Esophagus (tissue), 2 donors: ENCODE measurements around the gene MPPED1. TPM values are rescaled to one million over a fixed set of nuclear protein-coding genes. Genes with fewer than 3 reads are reported as not detected.

Source experiments
- H3K27ac ChIP-seq, 2 donors: one replicate each; pipeline ENCODE4 v1.5.1; 2013; ENCODE audit warnings: low read depth in 2 of 2, mild to moderate bottlenecking in 2 of 2, inconsistent platforms in 1 of 2, low read length in 1 of 2, moderate library complexity in 1 of 2
- H3K27me3 ChIP-seq, 2 donors: one replicate each; pipeline ENCODE4 v1.6.1; 2013; ENCODE audit warnings: low read length in 2 of 2, control low read depth in 1 of 2, mild to moderate bottlenecking in 1 of 2; ENCODE audit not compliant: insufficient read depth in 2 of 2, control insufficient read depth in 1 of 2
- H3K36me3 ChIP-seq, 2 donors: one replicate each; pipeline ENCODE4 v1.6.1; 2013; ENCODE audit warnings: low read length in 1 of 2; ENCODE audit not compliant: control insufficient read depth in 2 of 2, insufficient read depth in 2 of 2
- H3K4me1 ChIP-seq, 2 donors: one replicate each; pipeline ENCODE4 v1.6.1; 2013; ENCODE audit warnings: low read length in 1 of 2; ENCODE audit not compliant: control insufficient read depth in 2 of 2, insufficient read depth in 2 of 2
- H3K4me3 ChIP-seq, 2 donors: one replicate each; pipeline ENCODE4 v1.5.1; 2013; ENCODE audit warnings: low read length in 2 of 2, mild to moderate bottlenecking in 2 of 2, low read depth in 1 of 2, moderate library complexity in 1 of 2
- H3K9me3 ChIP-seq, 2 donors: one replicate each; pipeline ENCODE4 v1.6.1; 2013; ENCODE audit warnings: mild to moderate bottlenecking in 2 of 2, low read depth in 1 of 2, low read length in 1 of 2, moderate library complexity in 1 of 2; ENCODE audit not compliant: control insufficient read depth in 2 of 2, insufficient read depth in 1 of 2
- WGBS, 2 donors: extraction: QIAGEN DNeasy Blood & Tissue Kit; methylation state at CpG; one replicate each; pipeline ENCODE4 v1.1.7; 2013; 5-methylcytosine and 5-hydroxymethylcytosine counted together
- polyA plus RNA-seq, 2 donors: library from polyadenylated mRNA; stranded (reverse); fragments of 200-250 nt; gene quantifications; one replicate each; pipeline ENCODE4 v1.2.3, GENCODE V29; 2013
- donor health status: healthy with polysubstance abuse.
- donor health status: Bipolar disorder and iron deficiency.

The MPPED1 gene
- polyA plus RNA-seq, 2 donors = 0.01 TPM; not detected in 1

DNA sequence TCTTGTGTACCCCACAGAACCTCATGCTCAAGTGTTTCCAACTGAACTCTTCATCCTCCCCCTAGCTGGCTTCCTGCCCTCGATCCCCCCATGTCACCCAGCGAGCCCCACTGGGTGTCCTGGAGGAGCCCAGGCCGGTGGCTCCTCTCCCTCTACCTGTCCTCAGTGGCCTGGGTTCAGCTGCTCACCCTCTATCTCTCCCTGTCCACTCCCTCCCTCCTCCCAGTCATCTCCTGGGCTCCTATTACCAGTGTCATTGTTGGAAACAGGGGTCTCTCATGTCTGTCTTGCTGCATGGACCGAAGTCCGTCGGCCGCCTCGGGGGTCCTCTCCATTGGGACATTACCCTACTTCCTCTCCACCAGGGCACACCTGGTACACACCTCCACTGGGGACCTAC, 12.9 kb upstream of the MPPED1 start:
- Histone ChIP-seq H3K9me3 (no peaks in the 10 kb centered on the region), H3K4me3 (no peak overlapping the region), H3K36me3 (no peaks in the 10 kb centered on the region), H3K27ac (no peak overlapping the region), H3K27me3 (no peaks in the 10 kb centered on the region), H3K4me1 (peaks cover 0 to 3% of the 10 kb centered on the region in 2 donors)
- 88 to 91% methylated on average over 8 of the region's 8 CpGs for WGBS, 2 donors

DNA sequence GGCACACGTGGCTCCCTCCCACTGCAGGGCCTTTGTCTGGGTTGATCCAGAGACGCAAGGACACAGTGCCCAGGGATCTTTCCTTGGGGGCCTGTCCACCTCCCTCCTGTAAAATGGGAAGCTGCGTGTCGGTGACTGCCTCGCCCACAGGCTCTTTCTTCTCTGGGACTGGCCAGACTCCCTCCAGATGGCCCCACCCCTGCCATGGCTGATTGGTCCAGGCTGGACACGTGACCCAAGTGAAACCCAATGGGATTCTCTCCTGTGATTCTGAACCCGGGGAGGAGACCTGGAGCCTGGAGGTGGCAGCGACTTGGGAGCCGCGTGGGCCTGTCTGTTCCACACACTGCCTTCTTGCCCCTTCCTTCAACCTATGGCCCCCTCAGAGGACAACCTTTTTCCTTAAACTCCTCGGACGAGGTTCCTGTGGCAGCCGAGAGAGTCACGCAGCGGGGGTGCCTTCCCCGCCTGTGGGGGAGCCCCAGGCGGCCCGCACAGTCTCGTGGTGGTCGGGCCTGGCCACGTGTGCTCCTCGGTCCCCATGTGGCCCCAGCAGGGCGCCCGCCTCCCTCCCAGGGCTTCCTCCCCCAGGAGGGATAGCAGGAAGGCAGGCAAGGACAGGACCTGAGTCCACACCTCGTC, 12.4 kb upstream of the MPPED1 start:
- H3K27me3 ChIP-seq = no peaks in the 10 kb centered on the region
- no peaks in the 10 kb centered on the region for H3K36me3 ChIP-seq
- no peaks in the 10 kb centered on the region for H3K9me3 ChIP-seq
- no peak overlapping the region for H3K4me3 ChIP-seq
- no peak overlapping the region for H3K27ac ChIP-seq
- 83 to 85% methylated on average over 24 to 25 of the region's 25 CpGs for whole genome bisulfite sequencing, 2 donors
- H3K4me1 ChIP-seq = peaks cover 0 to 4% of the 10 kb centered on the region in 2 donors

DNA sequence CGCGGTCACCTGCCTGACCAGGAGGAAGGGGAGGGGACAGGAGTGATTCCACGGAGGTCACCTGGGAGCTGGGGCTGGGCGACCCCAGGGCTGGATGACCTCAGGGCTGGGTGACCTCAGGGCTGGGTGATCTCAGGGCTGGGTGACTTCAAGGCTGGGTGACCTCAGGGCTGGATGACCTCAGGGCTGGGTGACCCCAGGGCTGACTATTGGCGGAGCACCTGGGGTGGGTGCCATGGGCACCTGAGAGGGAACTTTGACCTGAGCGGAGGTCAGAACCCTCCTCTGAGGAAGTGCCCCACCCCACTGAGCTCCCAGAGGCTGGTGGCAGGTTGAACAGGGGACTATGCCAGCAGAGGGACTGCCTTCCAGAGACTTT, 11.8 kb upstream of the MPPED1 start:
- no peak overlapping the region for H3K27ac ChIP-seq
- no peaks in the 10 kb centered on the region for H3K27me3 ChIP-seq
- 71 to 88% methylated on average over 4 to 6 of the region's 6 CpGs for WGBS, 2 donors
- peaks cover 0 to 7% of the 10 kb centered on the region in 2 donors for H3K4me1 ChIP-seq
- no peaks in the 10 kb centered on the region for H3K36me3 ChIP-seq
- no peak overlapping the region for H3K4me3 ChIP-seq
- no peaks in the 10 kb centered on the region for H3K9me3 ChIP-seq

DNA sequence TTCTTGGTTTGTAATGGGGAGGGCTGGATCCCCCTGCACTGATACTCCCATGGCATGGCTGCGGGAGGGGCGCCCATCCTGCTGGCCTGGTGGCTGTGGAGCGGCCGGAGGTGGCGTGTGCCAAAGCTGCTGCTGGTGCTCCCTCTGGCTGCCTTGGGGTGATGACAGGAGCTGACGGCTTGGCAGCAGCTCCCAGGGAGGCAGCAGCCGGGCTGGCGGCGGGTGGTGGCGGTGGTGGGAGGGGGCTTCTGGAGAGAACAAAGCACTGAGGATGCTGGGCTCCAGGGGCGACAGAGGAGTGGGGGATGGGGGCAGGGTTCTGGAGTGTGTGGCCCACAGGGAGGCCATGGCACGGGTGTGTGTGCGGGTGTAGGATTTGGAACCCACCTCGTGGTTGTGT, 11.4 kb upstream of the MPPED1 start:
- peaks cover 0 to 8% of the 10 kb centered on the region in 2 donors for H3K4me1 ChIP-seq
- no peaks in the 10 kb centered on the region for H3K27me3 ChIP-seq
- H3K27ac ChIP-seq = no peak overlapping the region
- 68 to 70% methylated on average over 14 of the region's 14 CpGs for WGBS, 2 donors
- H3K4me3 ChIP-seq = no peak overlapping the region
- H3K9me3 ChIP-seq = no peaks in the 10 kb centered on the region
- H3K36me3 ChIP-seq = no peaks in the 10 kb centered on the region

DNA sequence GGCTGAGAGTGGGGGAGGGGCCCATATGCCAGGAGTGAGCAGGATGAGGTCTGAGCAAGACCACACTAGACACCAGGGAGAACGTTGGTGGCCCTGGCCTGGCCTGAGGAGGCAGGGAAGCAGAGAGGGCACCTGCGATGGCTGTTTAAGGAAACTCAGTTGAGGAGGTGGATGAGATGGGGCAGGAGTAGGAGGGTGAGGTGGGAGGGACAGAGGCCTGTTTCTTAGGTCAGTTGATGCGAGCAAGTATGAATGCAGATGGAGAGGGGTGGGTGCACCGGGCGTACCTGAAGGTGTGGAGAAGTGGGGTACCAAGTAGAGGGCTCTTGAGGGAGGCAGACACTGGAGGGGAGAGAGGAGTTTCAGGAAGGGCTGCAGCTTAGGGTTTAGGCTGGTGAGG, 10.6 kb upstream of the MPPED1 start:
- H3K4me1 ChIP-seq = peaks cover 0 to 8% of the 10 kb centered on the region in 2 donors
- 83 to 89% methylated on average over 5 of the region's 5 CpGs for WGBS, 2 donors
- H3K4me3 ChIP-seq = no peak overlapping the region
- no peak overlapping the region for H3K27ac ChIP-seq
- no peaks in the 10 kb centered on the region for H3K9me3 ChIP-seq
- no peaks in the 10 kb centered on the region for H3K27me3 ChIP-seq
- H3K36me3 ChIP-seq = no peaks in the 10 kb centered on the region

DNA sequence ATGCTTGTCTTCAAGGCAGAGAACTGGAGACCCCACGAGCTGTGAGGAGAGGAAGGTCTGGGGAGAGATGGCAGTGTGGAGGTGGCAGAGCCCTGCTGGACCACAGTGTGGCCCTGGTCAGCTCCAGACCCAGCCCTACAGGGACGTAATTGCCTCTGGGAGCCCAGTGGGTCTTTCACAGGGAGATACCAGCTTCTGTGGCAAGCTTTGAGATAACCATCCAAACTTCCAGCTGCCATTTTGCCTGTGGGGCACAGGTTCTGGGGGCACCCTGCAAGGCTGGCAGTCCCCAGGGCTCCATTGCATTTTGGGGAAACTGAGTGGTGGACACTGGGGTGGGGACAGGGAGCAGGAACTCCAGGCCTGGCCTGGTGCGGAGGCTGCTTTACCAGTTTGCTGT, 10.2 kb upstream of the MPPED1 start:
- 67 to 82% methylated on average over 3 of the region's 3 CpGs for WGBS, 2 donors
- no peak overlapping the region for H3K27ac ChIP-seq
- no peaks in the 10 kb centered on the region for H3K27me3 ChIP-seq
- H3K4me3 ChIP-seq = no peak overlapping the region
- H3K9me3 ChIP-seq = no peaks in the 10 kb centered on the region
- H3K36me3 ChIP-seq = no peaks in the 10 kb centered on the region
- H3K4me1 ChIP-seq = peaks cover 0 to 8% of the 10 kb centered on the region in 2 donors

DNA sequence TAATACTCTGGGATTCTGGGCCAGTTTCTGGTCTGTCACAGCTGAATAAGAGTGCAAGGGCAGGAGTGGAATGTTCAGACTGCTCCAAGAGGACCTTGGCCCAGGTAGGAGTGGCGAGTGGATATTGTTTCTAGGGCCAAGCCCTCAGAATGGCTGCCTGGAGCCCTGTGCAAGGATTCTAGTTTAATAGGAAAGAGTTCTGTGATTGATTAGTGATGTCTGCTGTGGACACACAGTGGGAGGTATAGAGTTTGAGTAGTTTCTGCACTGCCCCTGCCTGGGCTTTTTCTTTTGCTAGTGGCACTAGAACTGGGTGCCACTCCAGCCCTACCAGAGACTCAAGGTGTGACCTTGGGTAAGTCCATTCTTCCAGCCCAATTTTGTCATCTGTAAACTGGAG, 9.7 kb upstream of the MPPED1 start:
- Histone ChIP-seq H3K4me3 (no peak overlapping the region), H3K27ac (no peak overlapping the region), H3K36me3 (no peaks in the 10 kb centered on the region), H3K27me3 (no peaks in the 10 kb centered on the region), H3K4me1 (peaks cover 0 to 8% of the 10 kb centered on the region in 2 donors), H3K9me3 (no peaks in the 10 kb centered on the region)
- 59 to 82% methylated on average over 1 of the region's 1 CpG for WGBS, 2 donors

DNA sequence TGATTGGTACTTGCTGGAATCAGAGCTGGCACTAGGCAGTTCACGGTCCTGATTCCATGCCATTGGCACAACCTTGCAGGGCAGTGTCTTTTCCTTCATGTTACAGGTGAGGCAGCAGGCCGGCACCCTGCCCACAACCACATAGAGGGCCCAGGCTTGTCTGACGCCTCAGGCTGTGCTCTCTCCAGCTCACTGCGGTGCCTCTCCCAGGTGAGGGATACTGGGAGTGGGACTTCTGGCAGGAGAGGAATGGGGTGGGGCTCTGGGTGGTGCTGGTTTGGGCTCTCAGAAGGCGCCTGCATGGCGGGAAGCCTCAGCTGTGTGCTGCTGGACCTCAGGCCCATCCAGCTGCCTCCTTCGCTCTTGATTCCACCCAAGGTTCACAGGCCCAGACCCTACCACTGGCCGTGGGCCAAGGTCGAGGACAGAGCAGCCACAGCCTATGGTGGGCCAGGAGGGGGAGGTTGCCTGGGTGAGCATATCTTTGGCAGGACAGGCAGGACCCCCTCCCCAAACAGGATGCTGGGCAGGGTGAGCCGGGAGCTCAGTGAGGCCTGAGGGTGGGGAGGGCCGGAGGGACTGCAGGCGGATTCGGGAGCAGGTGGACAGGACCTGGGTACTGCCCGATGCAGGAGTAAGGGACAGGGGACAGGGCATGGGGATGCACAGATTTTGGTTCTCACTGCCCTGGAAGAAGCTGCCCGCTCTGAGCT, 7.0 kb upstream of the MPPED1 start:
- no peaks in the 10 kb centered on the region for H3K9me3 ChIP-seq
- peaks cover 0 to 8% of the 10 kb centered on the region in 2 donors for H3K4me1 ChIP-seq
- peaks cover 0 to 3% of the 10 kb centered on the region in 2 donors for H3K27me3 ChIP-seq
- WGBS, 2 donors = 53 to 58% methylated on average over 15 of the region's 15 CpGs
- no peak overlapping the region for H3K27ac ChIP-seq
- H3K36me3 ChIP-seq = no peaks in the 10 kb centered on the region
- H3K4me3 ChIP-seq = no peak overlapping the region

DNA sequence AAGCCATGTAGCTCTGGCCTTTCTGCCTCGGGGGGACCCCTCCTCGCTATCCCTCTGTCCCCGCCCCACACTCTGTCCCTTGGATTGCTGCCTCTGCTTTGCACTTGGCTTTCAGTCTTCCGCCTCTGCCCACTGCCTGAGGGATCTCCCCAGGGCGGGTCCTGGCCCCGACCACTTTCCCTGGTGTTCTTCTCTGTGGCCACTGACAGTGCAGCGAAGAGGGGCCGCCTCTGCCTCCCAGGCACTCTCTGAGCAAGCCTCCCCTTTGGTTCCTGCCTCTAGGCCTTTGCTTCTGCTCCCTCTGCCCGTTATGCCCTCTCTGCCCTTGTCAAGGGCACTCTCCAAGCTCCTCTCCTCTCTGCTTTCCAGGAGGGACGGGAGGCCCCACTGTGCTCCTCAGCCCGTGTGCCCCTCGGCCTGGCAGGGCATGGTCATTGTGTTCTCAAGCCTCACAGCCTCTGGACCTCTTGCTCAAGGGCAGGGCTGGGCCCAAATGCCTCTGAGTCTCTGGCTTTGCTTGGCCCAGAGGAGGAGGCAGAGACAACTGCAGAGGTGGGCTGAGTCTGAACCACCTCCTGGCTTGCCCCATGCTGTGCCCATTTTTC, 5.5 kb upstream of the MPPED1 start:
- no peaks in the 10 kb centered on the region for H3K36me3 ChIP-seq
- H3K4me1 ChIP-seq = peaks cover 0 to 8% of the 10 kb centered on the region in 2 donors
- 73 to 76% methylated on average over 12 of the region's 12 CpGs for WGBS, 2 donors
- peaks cover 8 to 11% of the 10 kb centered on the region in 2 donors for H3K27me3 ChIP-seq
- no peak overlapping the region for H3K4me3 ChIP-seq
- no peaks in the 10 kb centered on the region for H3K9me3 ChIP-seq
- H3K27ac ChIP-seq = no peak overlapping the region
